ENCODE measurements around the gene TTLL7.

Gene TTLL7

GRCh38 chr1:83905315-83905907 lies 93.5 kb downstream of the TTLL7 start:
- Mint-ChIP-seq H3K4me1 (no peaks in the 10 kb centered on the region), H3K4me3 (no peak overlapping the region), H3K36me3 (no peaks in the 10 kb centered on the region), H3K9me3 (no peaks in the 10 kb centered on the region), H3K27me3 (peaks cover 9% of the 10 kb centered on the region), H3K27ac (no peak overlapping the region)
- peak in 1 of 2 donors; percentile 16 for DNase-seq (ENCODE audit: low spot score in 2 of 2)
- ATAC-seq (ENCODE audit: low read depth): no peak

- Mint-ChIP-seq H3K27ac (no peak overlapping the region), H3K27me3 (peaks cover 4% of the 10 kb centered on the region), H3K36me3 (no peaks in the 10 kb centered on the region), H3K4me1 (no peaks in the 10 kb centered on the region), H3K4me3 (no peak overlapping the region), H3K9me3 (no peaks in the 10 kb centered on the region)
- ATAC-seq (ENCODE audit: low read depth) (no peak), DNase-seq (ENCODE audit: low spot score in 2 of 2) (no peak)
Observed at GRCh38 chr1:83901547-83902155, 97.3 kb downstream of the TTLL7 start.

GRCh38 chr1:83900524-83900923 lies 98.4 kb downstream of the TTLL7 start:
- Mint-ChIP-seq H3K9me3 (no peaks in the 10 kb centered on the region), H3K4me1 (no peaks in the 10 kb centered on the region), H3K4me3 (no peak overlapping the region), H3K36me3 (no peaks in the 10 kb centered on the region), H3K27ac (no peak overlapping the region), H3K27me3 (peaks cover 5% of the 10 kb centered on the region)
- DNase-seq (ENCODE audit: low spot score in 2 of 2): no peak
- no peak for ATAC-seq (ENCODE audit: low read depth)

GRCh38 chr1:83897516-83897915 lies 101.4 kb downstream of the TTLL7 start:
- H3K4me3 Mint-ChIP-seq: no peak overlapping the region
- no peaks in the 10 kb centered on the region for H3K4me1 Mint-ChIP-seq
- H3K36me3 Mint-ChIP-seq: no peaks in the 10 kb centered on the region
- H3K27ac Mint-ChIP-seq: no peak overlapping the region
- H3K9me3 Mint-ChIP-seq: no peaks in the 10 kb centered on the region
- H3K27me3 Mint-ChIP-seq: peaks cover 6% of the 10 kb centered on the region
- no peak for DNase-seq (ENCODE audit: low spot score in 2 of 2)
- no peak for ATAC-seq (ENCODE audit: low read depth)

- peaks cover 2% of the 10 kb centered on the region for H3K27me3 Mint-ChIP-seq
- H3K4me3 Mint-ChIP-seq: no peak overlapping the region
- no peak overlapping the region for H3K27ac Mint-ChIP-seq
- H3K9me3 Mint-ChIP-seq: no peaks in the 10 kb centered on the region
- no peak for ATAC-seq (ENCODE audit: low read depth)
- no peak for DNase-seq (ENCODE audit: low spot score in 2 of 2)
- H3K4me1 Mint-ChIP-seq: no peaks in the 10 kb centered on the region
- no peaks in the 10 kb centered on the region for H3K36me3 Mint-ChIP-seq
Observed at GRCh38 chr1:83896299-83896698, 102.6 kb downstream of the TTLL7 start.

GRCh38 chr1:83889707-83890106 lies 109.2 kb downstream of the TTLL7 start:
- no peak overlapping the region for H3K4me3 Mint-ChIP-seq
- no peaks in the 10 kb centered on the region for H3K36me3 Mint-ChIP-seq
- DNase-seq (ENCODE audit: low spot score in 2 of 2) (no peak), ATAC-seq (ENCODE audit: low read depth) (no peak)
- H3K27me3 Mint-ChIP-seq: peaks cover 2% of the 10 kb centered on the region
- H3K4me1 Mint-ChIP-seq: no peaks in the 10 kb centered on the region
- peaks cover 3% of the 10 kb centered on the region for H3K9me3 Mint-ChIP-seq
- no peak overlapping the region for H3K27ac Mint-ChIP-seq

GRCh38 chr1:83887483-83887882 lies 111.4 kb downstream of the TTLL7 start:
- Mint-ChIP-seq H3K27me3 (peaks cover 2% of the 10 kb centered on the region), H3K9me3 (peaks cover 3% of the 10 kb centered on the region), H3K27ac (no peak overlapping the region), H3K36me3 (no peaks in the 10 kb centered on the region), H3K4me3 (no peak overlapping the region), H3K4me1 (no peaks in the 10 kb centered on the region)
- ATAC-seq (ENCODE audit: low read depth): no peak
- no peak for DNase-seq (ENCODE audit: low spot score in 2 of 2)

GRCh38 chr1:83883979-83884378 lies 115.0 kb downstream of the TTLL7 start:
- no peak overlapping the region for H3K4me3 Mint-ChIP-seq
- no peak for ATAC-seq (ENCODE audit: low read depth)
- DNase-seq (ENCODE audit: low spot score in 2 of 2): no peak
- H3K27ac Mint-ChIP-seq: no peak overlapping the region
- no peaks in the 10 kb centered on the region for H3K27me3 Mint-ChIP-seq
- no peaks in the 10 kb centered on the region for H3K4me1 Mint-ChIP-seq
- peaks cover 3% of the 10 kb centered on the region for H3K9me3 Mint-ChIP-seq
- no peaks in the 10 kb centered on the region for H3K36me3 Mint-ChIP-seq

- Mint-ChIP-seq H3K4me1 (no peaks in the 10 kb centered on the region), H3K27ac (no peak overlapping the region), H3K4me3 (no peak overlapping the region), H3K36me3 (no peaks in the 10 kb centered on the region), H3K27me3 (no peaks in the 10 kb centered on the region), H3K9me3 (no peaks in the 10 kb centered on the region)
- ATAC-seq (ENCODE audit: low read depth) (peak; percentile 70), DNase-seq (ENCODE audit: low spot score in 2 of 2) (no peak)
Observed at GRCh38 chr1:83882906-83883305, 116.0 kb downstream of the TTLL7 start.

GRCh38 chr1:83872515-83872914 lies 126.4 kb downstream of the TTLL7 start:
- Mint-ChIP-seq H3K9me3 (no peaks in the 10 kb centered on the region), H3K4me3 (no peak overlapping the region), H3K27ac (no peak overlapping the region), H3K4me1 (no peaks in the 10 kb centered on the region), H3K27me3 (peaks cover 2% of the 10 kb centered on the region), H3K36me3 (no peaks in the 10 kb centered on the region)
- ATAC-seq (ENCODE audit: low read depth) (no peak), DNase-seq (ENCODE audit: low spot score in 2 of 2) (no peak)

- ATAC-seq (ENCODE audit: low read depth) (no peak), DNase-seq (ENCODE audit: low spot score in 2 of 2) (no peak)
- Mint-ChIP-seq H3K4me3 (no peak overlapping the region), H3K27me3 (no peaks in the 10 kb centered on the region), H3K27ac (no peak overlapping the region), H3K36me3 (no peaks in the 10 kb centered on the region), H3K9me3 (no peaks in the 10 kb centered on the region), H3K4me1 (peaks cover 4% of the 10 kb centered on the region)
Observed at GRCh38 chr1:83864991-83865390, 133.9 kb downstream of the TTLL7 start.

GRCh38 chr1:83860490-83861221 lies 138.3 kb downstream of the TTLL7 start:
- DNase-seq (ENCODE audit: low spot score in 2 of 2) (peak; percentile 74 to 81), ATAC-seq (ENCODE audit: low read depth) (peak; percentile 88)
- Mint-ChIP-seq H3K36me3 (no peaks in the 10 kb centered on the region), H3K27me3 (peaks cover 2% of the 10 kb centered on the region), H3K9me3 (no peaks in the 10 kb centered on the region), H3K27ac (peak overlapping the region; percentile 82), H3K4me1 (peaks cover 4% of the 10 kb centered on the region), H3K4me3 (peak overlapping the region; percentile 81)

GRCh38 chr1:83857716-83858115 lies 141.2 kb downstream of the TTLL7 start:
- no peaks in the 10 kb centered on the region for H3K9me3 Mint-ChIP-seq
- no peak for DNase-seq (ENCODE audit: low spot score in 2 of 2)
- no peak overlapping the region for H3K27ac Mint-ChIP-seq
- H3K36me3 Mint-ChIP-seq: no peaks in the 10 kb centered on the region
- peaks cover 8% of the 10 kb centered on the region for H3K4me1 Mint-ChIP-seq
- ATAC-seq (ENCODE audit: low read depth): no peak
- H3K27me3 Mint-ChIP-seq: peaks cover 7% of the 10 kb centered on the region
- no peak overlapping the region for H3K4me3 Mint-ChIP-seq

GRCh38 chr1:83857103-83857502 lies 141.8 kb downstream of the TTLL7 start:
- ATAC-seq (ENCODE audit: low read depth) (no peak), DNase-seq (ENCODE audit: low spot score in 2 of 2) (no peak)
- Mint-ChIP-seq H3K36me3 (no peaks in the 10 kb centered on the region), H3K4me3 (no peak overlapping the region), H3K27ac (no peak overlapping the region), H3K4me1 (peaks cover 8% of the 10 kb centered on the region), H3K27me3 (peaks cover 7% of the 10 kb centered on the region), H3K9me3 (no peaks in the 10 kb centered on the region)
